ENCODE measurements around the gene TMEM129.

DNA sequence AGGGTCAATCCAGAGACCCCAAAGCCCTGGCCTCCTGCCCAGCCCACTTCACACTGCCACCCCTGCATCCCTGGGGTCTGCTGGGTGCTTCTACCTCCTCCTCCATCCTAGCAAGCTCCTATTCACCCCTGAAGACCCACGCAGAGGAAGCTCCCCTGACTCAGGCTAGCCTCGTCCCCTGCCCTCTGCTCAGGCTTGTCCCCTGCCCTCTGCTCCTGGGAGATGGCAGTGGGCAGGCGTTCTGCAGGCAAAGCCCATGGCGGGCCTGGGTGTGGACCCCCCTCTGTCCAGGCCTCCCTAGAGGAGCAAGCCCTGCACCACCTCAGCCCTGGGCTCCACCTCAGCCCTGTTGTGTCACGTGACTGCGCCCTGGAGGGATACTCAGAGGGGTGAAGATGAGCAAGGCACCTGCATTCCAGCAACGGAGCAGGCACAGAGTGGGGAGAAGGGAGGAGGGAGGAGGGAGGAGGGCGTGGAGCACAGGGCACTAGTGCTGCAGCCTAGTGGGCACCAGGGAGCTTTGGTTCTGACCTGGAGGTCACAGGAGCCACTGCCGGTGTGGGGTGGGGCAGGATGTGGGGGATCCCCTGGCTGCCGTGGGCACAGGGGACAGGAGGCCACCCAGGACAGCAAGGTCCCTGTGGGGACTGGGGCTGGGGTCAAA lies 44.4 kb upstream of the TMEM129 start:
- TF ChIP-seq CTCF (IDR thresholded peaks at IDR 0.05; ENCODE audit: low read length) (no peak), EZH2 (optimal IDR thresholded peaks at IDR 0.05; ENCODE audit: low read depth, low read length) (no peak)
